Measurements from ENCODE around the gene SLC47A1.

SLC47A1 gene

DNA sequence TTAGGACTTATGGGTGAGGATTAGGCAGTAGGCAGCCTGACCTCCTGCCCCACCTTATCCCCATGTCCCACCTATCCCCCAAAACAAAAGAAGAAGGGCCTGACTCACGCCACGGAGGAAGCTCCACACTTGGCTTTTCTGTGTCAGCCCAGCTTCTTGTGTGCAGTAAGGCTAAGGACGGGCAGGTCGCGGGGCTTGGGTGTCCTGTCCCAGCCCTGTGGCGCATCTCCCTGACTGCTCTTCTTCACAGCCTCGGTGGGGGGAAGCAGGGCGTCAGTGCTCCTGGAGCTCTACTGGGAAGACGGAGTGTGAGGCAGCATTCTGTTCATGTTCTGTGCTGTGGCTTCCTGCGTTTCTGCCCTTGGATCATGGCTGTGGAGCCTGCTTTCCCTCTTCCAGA lies 80.3 kb downstream of the SLC47A1 start:
- no peak for DNase-seq

- DNase-seq = no peak
Measured at GRCh38 chr17:19614900-19615299, 81.2 kb downstream of the SLC47A1 start.

- DNase-seq = no peak
Measured at GRCh38 chr17:19618015-19618414, 84.4 kb downstream of the SLC47A1 start.

- DNase-seq = no peak
Measured at GRCh38 chr17:19619705-19620325, 86.2 kb downstream of the SLC47A1 start.

DNA sequence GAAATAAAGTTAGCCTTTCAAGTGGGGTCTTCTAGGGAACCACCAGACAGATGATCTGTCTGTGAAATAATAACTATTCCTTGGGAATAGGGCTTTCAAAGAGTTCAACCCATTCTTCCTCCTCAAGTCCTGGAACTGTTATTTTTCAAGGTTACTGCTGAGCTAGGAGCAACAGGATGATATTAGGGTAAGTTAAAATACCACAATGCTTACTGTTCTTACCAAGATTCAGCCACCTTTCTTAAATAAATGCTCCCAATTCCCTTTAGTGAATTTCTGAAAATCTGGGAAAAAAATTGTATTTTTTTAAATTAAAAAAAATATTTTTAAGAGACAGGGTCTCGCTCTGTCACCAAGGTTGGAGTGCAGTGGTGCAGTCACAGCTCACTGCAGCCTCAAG lies 88.0 kb downstream of the SLC47A1 start:
- no peak for DNase-seq

- DNase-seq = no peak
Measured at GRCh38 chr17:19626079-19626478, 92.4 kb downstream of the SLC47A1 start.
